Muscle of arm (tissue), 12 donors: ENCODE results near the gene ADAMTS15. TPM values are rescaled to one million over a fixed set of nuclear protein-coding genes. Genes with fewer than 3 reads are reported as not detected.

Experiments used
- DNase-seq: peaks from one replicate; pipeline ENCODE4 v3.0.0-alpha.2; 2013
- polyA plus RNA-seq, 12 donors: library from polyadenylated mRNA; unstranded; fragments of 120-200 nt; gene quantifications; one replicate each; pipeline ENCODE4 v1.2.1, GENCODE V29; 2013; ENCODE audit not compliant: insufficient read length in 12 of 12

Gene ADAMTS15
- polyA plus RNA-seq, 12 donors = 12.1 to 27.2 (median 18.7) TPM; not detected in 1

GRCh38 chr11:130476922-130477491 is 28.6 kb downstream of the ADAMTS15 start:
- no peak for DNase-seq

- no peak for DNase-seq
Observed at GRCh38 chr11:130477586-130478203, 29.2 kb downstream of the ADAMTS15 start.

- peak; percentile 45 for DNase-seq
Observed at GRCh38 chr11:130478204-130478701, 29.8 kb downstream of the ADAMTS15 start.

GRCh38 chr11:130478881-130479280 is 30.4 kb downstream of the ADAMTS15 start:
- no peak for DNase-seq

DNA sequence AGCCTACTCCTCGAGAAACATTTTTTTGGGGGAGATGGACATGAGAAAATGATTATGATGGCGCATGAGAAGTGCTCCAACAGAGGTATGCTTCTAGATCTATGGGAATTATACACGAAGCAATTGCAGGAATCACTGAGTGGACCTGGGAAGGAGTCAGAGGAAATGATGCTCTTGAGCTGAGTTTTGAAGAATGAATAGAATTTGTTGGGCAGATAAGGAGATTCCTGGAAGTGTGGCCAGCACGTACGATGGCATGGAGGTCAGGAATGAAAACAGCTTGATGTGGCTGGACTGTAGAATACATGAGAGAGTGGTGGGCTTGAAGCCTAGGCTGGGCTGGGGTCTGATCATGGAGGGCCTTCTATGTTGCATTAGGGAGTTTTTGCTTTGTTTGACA is 31.7 kb downstream of the ADAMTS15 start:
- DNase-seq = no peak

GRCh38 chr11:130480711-130481140 is 32.3 kb downstream of the ADAMTS15 start:
- DNase-seq = no peak

GRCh38 chr11:130483124-130483523 is 34.7 kb downstream of the ADAMTS15 start:
- no peak for DNase-seq

DNA sequence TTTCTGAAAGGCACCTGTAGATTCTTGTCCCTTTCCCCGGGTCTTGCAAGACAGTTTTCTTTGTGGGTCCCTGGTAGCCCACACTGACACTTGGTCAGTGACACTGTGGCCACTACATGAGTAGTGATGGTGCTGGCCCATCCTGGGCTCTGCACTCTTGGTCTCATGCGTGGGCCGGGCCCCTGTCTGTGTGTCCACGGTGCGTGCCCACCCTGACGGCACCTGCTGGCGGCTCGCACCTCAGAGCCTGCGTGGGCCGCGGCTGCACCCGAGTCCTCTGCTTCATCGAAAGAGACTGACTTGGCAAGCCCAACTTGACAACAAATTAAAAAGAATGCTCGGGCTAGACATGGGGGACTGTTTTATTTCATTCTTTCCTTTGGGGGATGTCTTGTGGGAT is 37.5 kb downstream of the ADAMTS15 start:
- no peak for DNase-seq

GRCh38 chr11:130486391-130486836 is 38.0 kb downstream of the ADAMTS15 start:
- no peak for DNase-seq

- no peak for DNase-seq
Observed at GRCh38 chr11:130486987-130487923, 38.8 kb downstream of the ADAMTS15 start.

DNA sequence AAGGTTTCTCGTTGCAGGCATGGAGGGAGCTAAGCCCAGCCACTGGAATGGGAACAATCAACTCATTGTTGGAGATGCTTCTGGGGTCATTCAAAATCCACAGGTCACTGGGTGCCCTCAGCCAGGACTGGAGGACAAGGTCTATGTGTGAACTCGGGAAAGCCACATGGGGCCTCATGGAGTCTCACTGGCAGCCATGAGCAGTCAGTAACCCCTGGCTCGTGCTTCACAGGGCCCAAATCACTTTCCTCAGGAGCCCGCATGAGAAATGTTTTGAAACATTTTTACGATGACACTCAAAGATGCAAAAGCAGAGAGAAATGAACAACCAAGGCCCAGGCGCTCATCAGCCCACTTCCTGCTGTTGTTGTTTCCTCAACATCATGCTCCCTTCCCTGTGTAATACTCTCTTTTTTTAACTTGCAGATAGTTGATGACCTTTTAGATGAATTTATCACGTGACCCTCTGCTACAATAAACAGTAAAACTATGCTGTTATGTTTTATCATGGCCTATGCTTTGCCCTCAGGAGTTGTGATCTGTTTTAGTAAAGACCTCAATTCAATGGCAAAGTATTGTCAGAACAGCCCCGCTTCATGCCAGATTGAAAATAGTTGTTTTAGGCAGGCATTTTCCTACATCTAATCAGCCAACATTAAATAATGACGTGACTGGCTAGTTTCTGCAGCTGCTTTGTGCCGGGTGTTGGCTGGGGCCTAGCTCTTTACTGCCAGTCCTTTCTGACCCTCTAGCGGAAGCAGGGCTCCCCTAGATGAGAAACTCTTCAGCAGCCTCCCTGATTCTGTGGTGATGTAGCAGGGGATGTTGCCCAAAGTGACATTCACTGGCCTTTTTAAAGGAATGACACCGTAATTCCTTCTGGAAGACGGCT is 39.7 kb downstream of the ADAMTS15 start:
- DNase-seq = no peak

DNA sequence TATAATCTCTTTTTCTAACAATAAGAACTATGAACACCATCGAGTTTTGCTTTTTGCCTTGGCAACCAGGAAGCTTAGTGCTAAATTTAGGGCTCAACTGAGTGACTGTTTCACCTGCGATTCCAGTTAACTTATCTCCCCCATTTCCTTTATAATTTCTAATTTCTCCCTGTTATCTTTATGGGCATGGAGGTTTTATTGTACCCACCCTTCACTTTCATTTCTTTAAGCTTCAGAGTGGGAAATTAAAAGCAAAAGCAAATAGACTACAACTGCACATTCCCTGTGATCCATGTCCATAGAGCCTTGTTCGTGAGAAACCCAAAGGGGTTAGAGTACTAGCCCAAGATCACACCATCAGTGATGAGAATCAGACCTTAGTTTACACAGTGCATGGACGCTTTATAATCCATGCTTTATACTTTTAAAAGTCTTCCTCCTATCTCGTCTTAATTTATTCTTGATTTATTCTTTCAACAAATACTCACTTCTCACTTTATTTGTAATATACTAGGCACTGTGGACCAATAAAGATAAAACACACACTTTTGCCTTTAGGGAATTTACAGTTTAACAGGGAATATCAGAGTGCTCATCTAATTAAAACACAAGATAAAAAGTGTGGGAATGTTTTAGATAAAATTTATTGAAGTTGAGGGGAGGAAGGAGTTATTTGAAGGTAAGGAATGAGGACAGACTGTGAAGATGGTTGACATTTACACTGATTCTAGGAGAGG is 40.6 kb downstream of the ADAMTS15 start:
- no peak for DNase-seq

GRCh38 chr11:130489716-130490115 is 41.3 kb downstream of the ADAMTS15 start:
- no peak for DNase-seq

DNA sequence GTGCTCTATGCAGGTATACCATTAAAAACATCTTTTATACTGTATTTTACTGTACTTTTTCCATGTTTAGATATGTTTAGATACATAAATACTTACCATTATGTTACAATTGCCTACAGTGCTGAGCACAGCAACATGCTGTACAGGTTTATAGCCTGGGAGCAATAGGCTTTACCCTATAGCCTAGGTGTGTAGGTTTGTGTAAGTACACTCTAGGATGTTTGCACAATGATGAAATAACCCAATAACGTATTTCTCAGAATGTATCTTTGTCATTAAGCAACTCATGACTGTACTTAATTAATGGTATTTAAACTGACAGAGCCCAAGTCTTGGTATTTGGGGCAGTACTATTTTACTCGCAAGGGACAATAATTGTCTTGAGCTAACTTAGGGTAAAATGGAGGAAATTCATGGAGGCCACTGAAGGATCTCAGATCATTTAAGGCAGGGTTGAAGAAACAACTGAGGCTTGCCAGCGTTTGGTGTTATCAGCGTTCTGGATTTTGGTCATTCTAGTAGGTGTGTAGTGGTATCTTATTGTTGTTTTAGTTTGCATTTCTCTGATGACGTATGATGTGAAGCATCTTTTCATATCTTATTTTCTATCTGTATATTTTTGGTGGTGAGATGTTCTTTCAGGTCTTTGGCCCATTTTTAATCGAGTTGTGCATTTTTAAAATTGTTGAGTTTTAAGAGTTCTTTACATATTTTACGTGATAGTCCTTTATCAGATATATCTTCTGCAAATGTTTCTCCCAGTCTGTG is 42.4 kb downstream of the ADAMTS15 start:
- DNase-seq = no peak

DNA sequence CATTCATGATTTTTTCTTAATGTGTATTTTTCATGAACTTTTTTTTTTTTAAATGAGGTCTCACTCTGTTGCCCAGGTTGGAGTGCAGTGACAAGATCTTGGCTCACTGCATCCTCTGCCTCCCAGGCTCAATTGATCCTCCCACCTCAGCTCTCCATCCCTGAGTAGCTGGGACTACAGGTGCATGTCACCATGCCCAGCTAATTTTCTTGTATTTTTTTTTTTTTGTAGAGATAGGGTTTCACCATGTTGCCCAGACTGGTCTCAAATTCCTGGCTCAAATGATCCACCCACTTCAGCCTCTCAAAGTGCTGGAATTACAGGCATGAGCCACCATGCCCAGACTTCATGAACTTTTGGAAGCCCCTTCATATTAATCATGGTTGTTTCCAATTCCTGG is 49.7 kb downstream of the ADAMTS15 start:
- no peak for DNase-seq

- no peak for DNase-seq
Observed at GRCh38 chr11:130499828-130500227, 51.4 kb downstream of the ADAMTS15 start.

DNA sequence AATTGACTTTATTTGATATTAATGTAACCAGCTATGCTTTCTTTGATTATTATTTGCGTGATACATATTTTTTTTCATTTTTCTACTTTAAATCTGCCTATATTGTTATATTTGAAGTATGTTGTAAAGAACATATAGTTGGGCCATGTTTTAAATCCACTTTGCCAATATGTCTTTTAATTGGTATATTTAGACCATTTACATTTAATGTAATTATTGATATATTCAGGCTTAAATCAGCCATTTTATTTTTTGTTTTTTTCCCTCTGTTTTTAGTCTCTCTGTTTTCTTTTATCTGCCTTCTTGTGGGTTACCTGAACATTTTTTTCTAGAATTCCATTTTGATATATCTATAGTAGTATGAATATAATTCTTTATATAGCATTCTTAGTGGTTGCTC is 55.9 kb downstream of the ADAMTS15 start:
- DNase-seq = no peak

DNA sequence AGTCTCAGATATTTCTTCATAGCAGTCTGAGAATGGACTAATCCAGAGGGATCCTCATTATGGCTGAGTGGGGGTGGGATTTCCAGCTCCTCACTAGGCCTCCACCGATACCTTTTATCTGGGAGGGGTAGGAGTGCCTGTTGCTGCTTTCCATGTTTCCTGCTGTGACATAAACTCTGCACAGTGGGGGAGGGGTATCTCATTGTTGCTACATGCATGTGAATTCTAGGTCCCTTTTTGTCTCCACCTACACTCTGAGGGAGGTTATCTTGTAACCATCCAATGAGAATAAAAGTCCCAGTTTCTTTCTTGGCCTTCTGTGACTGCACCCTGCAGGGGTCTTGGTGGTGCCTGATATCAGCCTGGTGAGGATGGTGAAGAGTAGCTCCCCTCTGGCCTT is 60.5 kb downstream of the ADAMTS15 start:
- DNase-seq = no peak

- DNase-seq = no peak
Observed at GRCh38 chr11:130509942-130510341, 61.5 kb downstream of the ADAMTS15 start.
